K562 (cell line): ENCODE measurements around the gene NTRK1. TPM values are rescaled to one million over a fixed set of nuclear protein-coding genes. Genes with fewer than 3 reads are reported as not detected.

Source experiments
- BACH1 ChIP-seq: fragments of 200-800 bp; sonication (Bioruptor generic); IDR thresholded peaks from 2 replicates; pipeline ENCODE4 v1.6.1; 2016; ENCODE audit warnings: missing genetic modification characterization, missing compliant biosample characterization
- EHMT2 ChIP-seq: fragments of 450-650 bp; IDR thresholded peaks from 2 replicates; pipeline ENCODE4 v1.6.1; 2018; ENCODE audit warnings: antibody characterized with exemption
- ESRRA ChIP-seq: fragments of 450-650 bp; IDR thresholded peaks from 2 replicates; pipeline ENCODE4 v1.6.1; 2014; ENCODE audit warnings: low read depth, mild to moderate bottlenecking, moderate library complexity, borderline replicate concordance
- FIP1L1 ChIP-seq: fragments of 200-400 bp; formaldehyde crosslinking; IDR thresholded peaks from 2 replicates; pipeline ENCODE4 v1.6.1; 2018; ENCODE audit warnings: mild to moderate bottlenecking, low read depth, low read length; ENCODE audit not compliant: poor library complexity, severe bottlenecking
- JUNB ChIP-seq: fragments of 450-650 bp; formaldehyde crosslinking; conservative IDR thresholded peaks from 2 replicates; pipeline ENCODE4 v1.4.0; 2020; ENCODE audit warnings: mild to moderate bottlenecking
- SAFB2 ChIP-seq: fragments of 200-400 bp; formaldehyde crosslinking; IDR thresholded peaks from 2 replicates; pipeline ENCODE4 v1.6.1; 2018; ENCODE audit warnings: borderline replicate concordance, low read length, low read depth, moderate library complexity; ENCODE audit not compliant: severe bottlenecking
- SMAD1 ChIP-seq: fragments of 150-350 bp; IDR thresholded peaks from 2 replicates; pipeline ENCODE4 v1.6.1; 2014; ENCODE audit warnings: low read length, low read depth; ENCODE audit not compliant: partially characterized antibody
- SRSF9 ChIP-seq: fragments of 200-400 bp; formaldehyde crosslinking; IDR thresholded peaks from 2 replicates; pipeline ENCODE4 v1.6.1; 2017; ENCODE audit warnings: low read depth, low read length, borderline replicate concordance
- ZFP1 ChIP-seq: fragments of 450-650 bp; formaldehyde crosslinking; IDR thresholded peaks from 2 replicates; pipeline ENCODE4 v1.4.0; 2020; ENCODE audit warnings: mild to moderate bottlenecking, mixed read lengths
- ZNF316 ChIP-seq: fragments of 450-650 bp; IDR thresholded peaks from 2 replicates; pipeline ENCODE4 v1.6.1; 2016
- ZNF785 ChIP-seq: fragments of 250-450 bp; sonication (Bioruptor Pico); IDR thresholded peaks from 2 replicates; pipeline ENCODE4 v1.4.0; 2020; ENCODE audit warnings: mild to moderate bottlenecking
- polyA plus RNA-seq, 8 experiments: library from polyadenylated mRNA; depleted of rRNA in 4 of 8; stranded (reverse) in 5 of 8; unstranded in 3 of 8; fragments of >200 nt; fragmentation: Nextera tagmentation in 2 of 8; fragmentation: Illumina TruSeq in 1 of 8; extraction: Ambion mirVana in 2 of 8; extraction: Trizol in 1 of 8; gene quantifications; 2 replicates each; pipeline versions ENCODE4 v1.2.1 to v1.2.3, GENCODE V29; 2011 to 2014; ENCODE audit warnings: inconsistent platforms in 1 of 8, missing spikeins in 1 of 8
- total RNA-seq, 7 experiments: library from RNA; depleted of rRNA in 6 of 7; stranded (reverse); fragments of >200 nt in 6 of 7; fragmentation: Illumina TruSeq in 2 of 7; extraction: Trizol in 2 of 7; gene quantifications; 2 replicates each; pipeline versions ENCODE4 v1.2.1 to v1.2.3, GENCODE V29; 2011 to 2021; ENCODE audit warnings: low replicate concordance in 1 of 7
- TF ChIP-seq, protein P1 (sequence below): fragments of 250-450 bp; sonication (Bioruptor Pico); IDR thresholded peaks from 2 replicates; pipeline ENCODE4 v1.4.0; 2020; ENCODE audit warnings: mild to moderate bottlenecking, moderate library complexity
- TF ChIP-seq, protein P2 (sequence below): fragments of 450-650 bp; conservative IDR thresholded peaks from 2 replicates; pipeline ENCODE4 v1.6.1; 2016; ENCODE audit warnings: missing genetic modification characterization, low read depth, mild to moderate bottlenecking, control low read depth, missing compliant biosample characterization
- TF ChIP-seq, protein P3 (sequence below): fragments of 250-450 bp; sonication (Bioruptor Pico); IDR thresholded peaks from 2 replicates; pipeline ENCODE4 v1.5.0; 2021; ENCODE audit warnings: mild to moderate bottlenecking, borderline replicate concordance
- TF ChIP-seq, protein P4 (sequence below), 3 experiments: fragments of 200-800 bp in 1 of 3; fragments of 250-450 bp in 1 of 3; fragments of 450-650 bp in 1 of 3; sonication (Bioruptor Pico) in 1 of 3; sonication (Bioruptor generic) in 1 of 3; formaldehyde crosslinking in 1 of 3; IDR thresholded peaks; 2 replicates each; pipeline versions ENCODE4 v1.6.1 to v1.8.0; 2016 to 2022; ENCODE audit warnings: mild to moderate bottlenecking in 2 of 3, missing genetic modification characterization in 2 of 3, missing compliant biosample characterization in 1 of 3, moderate library complexity in 1 of 3

The NTRK1 gene
- total and polyA plus RNA-seq, 9 of the 15 experiments (the other 6 are each of a cell fraction or from before 2014, with no cell fraction given), result 0.46 to 30.0 (median 7.9) TPM

DNA sequence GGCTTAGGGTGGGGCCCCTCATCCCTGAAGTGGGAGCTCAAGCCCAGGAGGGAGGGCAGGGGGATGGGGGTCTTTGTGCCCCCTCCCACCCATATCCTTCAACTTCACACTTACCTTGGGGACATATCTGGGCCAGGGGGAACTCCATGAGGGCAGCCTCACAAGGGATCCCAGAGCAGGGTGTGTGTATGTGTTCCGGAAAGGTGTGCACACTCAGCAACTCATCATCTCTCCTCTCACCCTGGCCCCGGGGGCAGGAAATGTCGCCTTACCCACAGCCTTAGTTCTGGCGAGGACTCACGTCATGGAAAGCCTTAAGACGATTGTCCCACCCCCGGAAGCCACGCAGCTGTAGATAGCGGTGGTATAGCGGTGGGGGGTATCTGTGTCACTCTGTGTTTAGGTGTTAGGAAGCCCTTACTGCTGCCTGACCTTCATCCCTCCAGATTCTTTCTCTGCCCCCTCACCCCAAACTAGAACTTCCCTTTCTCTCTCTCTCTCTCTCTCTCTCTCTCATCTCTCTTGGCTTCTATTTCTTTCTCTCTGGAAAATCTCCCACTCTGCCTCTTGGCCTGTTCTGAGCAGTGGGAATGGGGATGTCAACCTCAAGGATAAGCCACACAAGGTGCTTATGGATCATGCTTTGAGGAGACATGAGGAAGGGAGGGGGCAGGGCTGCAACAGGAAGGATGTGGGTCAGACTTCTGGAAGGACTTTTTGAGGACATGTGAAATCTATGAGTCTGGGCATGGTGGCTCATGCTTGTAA is 43.9 kb upstream of the NTRK1 start, which contains the start of gene SH2D2A (continued):
- TF ChIP-seq, protein P1, sequence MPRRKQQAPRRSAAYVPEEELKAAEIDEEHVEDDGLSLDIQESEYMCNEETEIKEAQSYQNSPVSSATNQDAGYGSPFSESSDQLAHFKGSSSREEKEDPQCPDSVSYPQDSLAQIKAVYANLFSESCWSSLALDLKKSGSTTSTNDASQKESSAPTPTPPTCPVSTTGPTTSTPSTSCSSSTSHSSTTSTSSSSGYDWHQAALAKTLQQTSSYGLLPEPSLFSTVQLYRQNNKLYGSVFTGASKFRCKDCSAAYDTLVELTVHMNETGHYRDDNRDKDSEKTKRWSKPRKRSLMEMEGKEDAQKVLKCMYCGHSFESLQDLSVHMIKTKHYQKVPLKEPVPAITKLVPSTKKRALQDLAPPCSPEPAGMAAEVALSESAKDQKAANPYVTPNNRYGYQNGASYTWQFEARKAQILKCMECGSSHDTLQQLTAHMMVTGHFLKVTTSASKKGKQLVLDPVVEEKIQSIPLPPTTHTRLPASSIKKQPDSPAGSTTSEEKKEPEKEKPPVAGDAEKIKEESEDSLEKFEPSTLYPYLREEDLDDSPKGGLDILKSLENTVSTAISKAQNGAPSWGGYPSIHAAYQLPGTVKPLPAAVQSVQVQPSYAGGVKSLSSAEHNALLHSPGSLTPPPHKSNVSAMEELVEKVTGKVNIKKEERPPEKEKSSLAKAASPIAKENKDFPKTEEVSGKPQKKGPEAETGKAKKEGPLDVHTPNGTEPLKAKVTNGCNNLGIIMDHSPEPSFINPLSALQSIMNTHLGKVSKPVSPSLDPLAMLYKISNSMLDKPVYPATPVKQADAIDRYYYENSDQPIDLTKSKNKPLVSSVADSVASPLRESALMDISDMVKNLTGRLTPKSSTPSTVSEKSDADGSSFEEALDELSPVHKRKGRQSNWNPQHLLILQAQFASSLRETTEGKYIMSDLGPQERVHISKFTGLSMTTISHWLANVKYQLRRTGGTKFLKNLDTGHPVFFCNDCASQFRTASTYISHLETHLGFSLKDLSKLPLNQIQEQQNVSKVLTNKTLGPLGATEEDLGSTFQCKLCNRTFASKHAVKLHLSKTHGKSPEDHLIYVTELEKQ (CRISPR knock-in tag), result no peak
- TF ChIP-seq, protein P2, sequence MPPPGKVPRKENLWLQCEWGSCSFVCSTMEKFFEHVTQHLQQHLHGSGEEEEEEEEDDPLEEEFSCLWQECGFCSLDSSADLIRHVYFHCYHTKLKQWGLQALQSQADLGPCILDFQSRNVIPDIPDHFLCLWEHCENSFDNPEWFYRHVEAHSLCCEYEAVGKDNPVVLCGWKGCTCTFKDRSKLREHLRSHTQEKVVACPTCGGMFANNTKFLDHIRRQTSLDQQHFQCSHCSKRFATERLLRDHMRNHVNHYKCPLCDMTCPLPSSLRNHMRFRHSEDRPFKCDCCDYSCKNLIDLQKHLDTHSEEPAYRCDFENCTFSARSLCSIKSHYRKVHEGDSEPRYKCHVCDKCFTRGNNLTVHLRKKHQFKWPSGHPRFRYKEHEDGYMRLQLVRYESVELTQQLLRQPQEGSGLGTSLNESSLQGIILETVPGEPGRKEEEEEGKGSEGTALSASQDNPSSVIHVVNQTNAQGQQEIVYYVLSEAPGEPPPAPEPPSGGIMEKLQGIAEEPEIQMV (tag), result no peak
- TF ChIP-seq EHMT2 (peak; percentile 52; the same call in 1 of the 2 replicates), FIP1L1 (no peak), SAFB2 (no peak), BACH1 (tag) (0 out of 2 replicates have a peak, but pooled peaks have one; percentile 36), JUNB (CRISPR knock-in tag) (no peak), ESRRA (0 out of 2 replicates have a peak, but pooled peaks have one; percentile 49), ZFP1 (no peak), SRSF9 (no peak), SMAD1 (peak; percentile 36), ZNF316 (peak; percentile 94), ZNF785 (CRISPR knock-in tag) (no peak)
- TF ChIP-seq, protein P3, sequence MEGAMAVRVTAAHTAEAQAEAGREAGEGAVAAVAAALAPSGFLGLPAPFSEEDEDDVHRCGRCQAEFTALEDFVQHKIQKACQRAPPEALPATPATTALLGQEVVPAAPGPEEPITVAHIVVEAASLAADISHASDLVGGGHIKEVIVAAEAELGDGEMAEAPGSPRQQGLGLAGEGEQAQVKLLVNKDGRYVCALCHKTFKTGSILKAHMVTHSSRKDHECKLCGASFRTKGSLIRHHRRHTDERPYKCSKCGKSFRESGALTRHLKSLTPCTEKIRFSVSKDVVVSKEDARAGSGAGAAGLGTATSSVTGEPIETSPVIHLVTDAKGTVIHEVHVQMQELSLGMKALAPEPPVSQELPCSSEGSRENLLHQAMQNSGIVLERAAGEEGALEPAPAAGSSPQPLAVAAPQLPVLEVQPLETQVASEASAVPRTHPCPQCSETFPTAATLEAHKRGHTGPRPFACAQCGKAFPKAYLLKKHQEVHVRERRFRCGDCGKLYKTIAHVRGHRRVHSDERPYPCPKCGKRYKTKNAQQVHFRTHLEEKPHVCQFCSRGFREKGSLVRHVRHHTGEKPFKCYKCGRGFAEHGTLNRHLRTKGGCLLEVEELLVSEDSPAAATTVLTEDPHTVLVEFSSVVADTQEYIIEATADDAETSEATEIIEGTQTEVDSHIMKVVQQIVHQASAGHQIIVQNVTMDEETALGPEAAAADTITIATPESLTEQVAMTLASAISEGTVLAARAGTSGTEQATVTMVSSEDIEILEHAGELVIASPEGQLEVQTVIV (CRISPR knock-in tag), result no peak
- TF ChIP-seq, protein P4, sequence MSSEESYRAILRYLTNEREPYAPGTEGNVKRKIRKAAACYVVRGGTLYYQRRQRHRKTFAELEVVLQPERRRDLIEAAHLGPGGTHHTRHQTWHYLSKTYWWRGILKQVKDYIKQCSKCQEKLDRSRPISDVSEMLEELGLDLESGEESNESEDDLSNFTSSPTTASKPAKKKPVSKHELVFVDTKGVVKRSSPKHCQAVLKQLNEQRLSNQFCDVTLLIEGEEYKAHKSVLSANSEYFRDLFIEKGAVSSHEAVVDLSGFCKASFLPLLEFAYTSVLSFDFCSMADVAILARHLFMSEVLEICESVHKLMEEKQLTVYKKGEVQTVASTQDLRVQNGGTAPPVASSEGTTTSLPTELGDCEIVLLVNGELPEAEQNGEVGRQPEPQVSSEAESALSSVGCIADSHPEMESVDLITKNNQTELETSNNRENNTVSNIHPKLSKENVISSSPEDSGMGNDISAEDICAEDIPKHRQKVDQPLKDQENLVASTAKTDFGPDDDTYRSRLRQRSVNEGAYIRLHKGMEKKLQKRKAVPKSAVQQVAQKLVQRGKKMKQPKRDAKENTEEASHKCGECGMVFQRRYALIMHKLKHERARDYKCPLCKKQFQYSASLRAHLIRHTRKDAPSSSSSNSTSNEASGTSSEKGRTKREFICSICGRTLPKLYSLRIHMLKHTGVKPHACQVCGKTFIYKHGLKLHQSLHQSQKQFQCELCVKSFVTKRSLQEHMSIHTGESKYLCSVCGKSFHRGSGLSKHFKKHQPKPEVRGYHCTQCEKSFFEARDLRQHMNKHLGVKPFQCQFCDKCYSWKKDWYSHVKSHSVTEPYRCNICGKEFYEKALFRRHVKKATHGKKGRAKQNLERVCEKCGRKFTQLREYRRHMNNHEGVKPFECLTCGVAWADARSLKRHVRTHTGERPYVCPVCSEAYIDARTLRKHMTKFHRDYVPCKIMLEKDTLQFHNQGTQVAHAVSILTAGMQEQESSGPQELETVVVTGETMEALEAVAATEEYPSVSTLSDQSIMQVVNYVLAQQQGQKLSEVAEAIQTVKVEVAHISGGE (CRISPR knock-in tag; IDR thresholded peaks at IDR 0.05), result peak in 1 of 3 experiments; percentile 36; a peak in 1 of 6 replicates
